ENCODE results near the gene NELFA.

NELFA gene

DNA sequence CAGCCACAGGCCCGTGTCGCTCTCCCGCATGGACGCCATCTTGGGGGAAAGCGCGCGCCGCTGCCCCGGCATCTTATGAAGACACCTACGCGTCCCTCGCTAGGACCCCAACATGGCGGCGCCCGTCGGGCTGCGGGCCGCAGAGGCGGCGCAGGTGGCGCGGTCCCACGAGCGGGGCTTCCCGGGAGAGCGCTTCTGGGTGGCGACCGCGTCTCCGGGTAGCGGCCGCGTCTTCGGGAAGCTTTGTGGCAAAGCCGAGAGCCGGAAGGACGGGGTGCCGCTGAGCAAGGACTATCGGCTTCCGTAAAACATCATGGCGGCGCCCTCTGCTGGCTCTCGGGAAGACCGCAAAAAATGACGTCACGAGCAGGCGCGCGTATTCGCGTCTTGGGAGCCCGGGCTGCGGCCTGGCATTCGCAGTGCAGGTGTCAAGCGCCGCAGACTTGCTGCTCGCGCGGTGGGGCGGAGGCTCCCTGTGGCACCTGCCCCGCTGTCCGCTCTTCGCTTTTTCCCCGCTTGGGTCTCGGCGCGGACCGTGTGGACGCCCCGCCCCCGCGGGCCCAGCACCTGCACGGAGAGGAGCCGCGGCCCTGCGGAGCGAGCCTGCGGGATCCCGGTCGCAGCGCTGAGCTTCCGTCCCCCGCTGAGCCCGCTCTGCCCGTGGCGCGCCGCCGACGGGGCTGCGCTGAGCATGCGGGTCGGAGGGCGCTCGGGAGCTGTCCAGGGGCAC, at the start of gene NELFA:
NELFA (minus strand) TSS at position 54 of the 730 bp plus-strand sequence; CDS start at position 39, 15 bp downstream.
- intact Hi-C loops (cut with DNase I): loop anchor here (5.0 kb wide), 2 partner anchors 33 to 48 kb away; partner anchors contain the start of gene NAT8L
- peak; percentile 93 to 99 (median 96) for DNase-seq

GRCh38 chr4:2057382-2058065, 48.8 kb upstream of the NELFA start:
- intact Hi-C loops (cut with DNase I): loop anchor here (5.0 kb wide), 1 partner anchor 50 kb away; the partner anchor contains the start of gene NELFA

DNA sequence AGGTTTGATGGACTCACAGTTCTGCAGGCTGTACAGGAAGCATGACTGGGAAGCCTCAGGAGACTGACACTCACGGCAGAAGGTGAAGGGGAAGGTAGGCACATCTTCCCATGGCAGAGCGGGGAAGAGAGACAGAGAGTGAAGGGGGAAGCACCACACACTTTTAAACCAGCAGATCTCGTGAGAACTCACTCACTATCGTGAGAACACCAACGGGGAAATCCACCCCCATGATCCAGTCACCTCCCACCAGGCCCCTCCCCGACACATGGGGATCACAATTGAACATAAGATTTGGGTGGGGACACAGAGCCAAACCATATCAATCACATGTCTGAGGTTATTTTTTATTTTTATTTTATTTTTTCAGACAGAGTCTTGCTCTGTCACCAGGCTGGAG, 45.4 kb upstream of the NELFA start:
- peak in 3 of 10 donors; percentile 36 to 55 (median 43) for DNase-seq
- intact Hi-C loops (cut with DNase I): no loop called here

More at GRCh38 chr4:2057382-2058065, 48.8 kb upstream of the NELFA start:
- DNase-seq: peak in 3 of 10 donors; percentile 57 to 76 (median 69)

DNA sequence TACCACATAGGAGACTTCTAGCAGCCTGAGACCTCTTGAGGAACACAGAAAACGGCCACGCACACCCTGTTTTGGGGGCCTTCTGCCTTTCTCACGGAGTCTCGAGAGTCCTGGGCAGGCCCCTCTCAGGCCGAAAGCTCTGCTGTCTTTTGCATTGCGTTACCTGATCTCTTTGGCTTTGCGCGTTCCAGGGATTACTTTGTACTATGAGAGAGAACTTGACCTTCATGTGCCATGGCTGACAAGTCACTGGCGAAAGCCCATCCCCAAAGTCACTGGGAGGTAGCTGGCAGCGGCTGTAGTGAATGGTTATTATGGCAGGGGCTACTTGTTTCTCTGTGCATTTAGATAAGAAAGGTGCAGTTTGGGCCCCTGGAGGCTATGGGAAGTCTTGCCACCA, 42.3 kb upstream of the NELFA start:
- intact Hi-C loops (cut with DNase I): no loop called here
- peak in 2 of 10 donors; percentile 7 to 22 for DNase-seq

GRCh38 chr4:2049811-2050210, 41.0 kb upstream of the NELFA start:
- DNase-seq: peak in 2 of 10 donors; percentile 34 to 37
- intact Hi-C loops (cut with DNase I): no loop called here

- intact Hi-C loops (cut with DNase I): no loop called here
- peak in 2 of 10 donors; percentile 18 to 25 for DNase-seq
Observed at GRCh38 chr4:2049381-2049780, 40.6 kb upstream of the NELFA start.

- intact Hi-C loops (cut with DNase I): no loop called here
- peak in 2 of 10 donors; percentile 33 to 36 for DNase-seq
Observed at GRCh38 chr4:2048831-2049230, 40.1 kb upstream of the NELFA start.

DNA sequence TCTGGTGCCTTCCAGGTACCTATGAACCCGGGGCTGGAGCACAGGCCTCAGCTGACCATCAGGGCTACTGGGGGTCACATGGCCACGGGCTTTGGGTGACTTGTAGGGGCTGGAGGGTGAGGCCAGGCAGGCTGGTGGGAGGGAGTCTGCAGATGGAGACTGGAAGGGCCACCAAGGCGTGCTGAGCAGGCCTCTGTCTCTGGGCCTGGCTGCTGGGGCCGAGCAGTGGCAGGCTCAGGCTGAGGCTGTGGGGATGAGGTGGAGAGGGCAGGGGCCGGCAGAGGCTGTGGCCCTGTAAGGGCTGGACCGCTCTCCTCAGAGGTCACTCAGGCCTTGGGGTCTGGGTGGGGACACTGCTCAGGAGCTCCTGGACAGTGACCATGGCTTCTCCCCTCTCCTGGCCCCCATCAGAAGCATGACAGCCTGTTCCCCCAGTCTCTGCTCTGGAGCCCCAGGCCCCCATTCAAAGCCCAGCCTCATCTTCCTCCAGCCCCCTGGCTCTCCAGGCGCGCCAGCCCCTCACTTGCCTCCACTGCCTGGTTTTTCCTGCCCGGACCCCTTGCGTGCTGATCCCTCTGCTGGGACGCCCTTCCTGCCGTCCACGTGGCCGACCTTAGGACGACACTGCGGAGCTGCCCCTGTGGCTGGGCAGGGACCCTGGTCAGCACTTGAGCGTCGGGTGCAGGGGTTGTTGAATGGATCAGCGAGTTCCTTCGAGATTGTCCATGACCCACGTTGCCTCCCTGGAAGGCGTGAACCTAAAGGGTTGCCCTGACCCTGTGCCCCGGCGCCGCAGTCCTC, 39.2 kb upstream of the NELFA start:
- DNase-seq: peak in 3 of 10 donors; percentile 56 to 80 (median 71)
- intact Hi-C loops (cut with DNase I): no loop called here

- intact Hi-C loops (cut with DNase I): no loop called here
- peak in 3 of 10 donors; percentile 60 to 81 (median 65) for DNase-seq
Observed at GRCh38 chr4:2047031-2047660, 38.4 kb upstream of the NELFA start.

DNA sequence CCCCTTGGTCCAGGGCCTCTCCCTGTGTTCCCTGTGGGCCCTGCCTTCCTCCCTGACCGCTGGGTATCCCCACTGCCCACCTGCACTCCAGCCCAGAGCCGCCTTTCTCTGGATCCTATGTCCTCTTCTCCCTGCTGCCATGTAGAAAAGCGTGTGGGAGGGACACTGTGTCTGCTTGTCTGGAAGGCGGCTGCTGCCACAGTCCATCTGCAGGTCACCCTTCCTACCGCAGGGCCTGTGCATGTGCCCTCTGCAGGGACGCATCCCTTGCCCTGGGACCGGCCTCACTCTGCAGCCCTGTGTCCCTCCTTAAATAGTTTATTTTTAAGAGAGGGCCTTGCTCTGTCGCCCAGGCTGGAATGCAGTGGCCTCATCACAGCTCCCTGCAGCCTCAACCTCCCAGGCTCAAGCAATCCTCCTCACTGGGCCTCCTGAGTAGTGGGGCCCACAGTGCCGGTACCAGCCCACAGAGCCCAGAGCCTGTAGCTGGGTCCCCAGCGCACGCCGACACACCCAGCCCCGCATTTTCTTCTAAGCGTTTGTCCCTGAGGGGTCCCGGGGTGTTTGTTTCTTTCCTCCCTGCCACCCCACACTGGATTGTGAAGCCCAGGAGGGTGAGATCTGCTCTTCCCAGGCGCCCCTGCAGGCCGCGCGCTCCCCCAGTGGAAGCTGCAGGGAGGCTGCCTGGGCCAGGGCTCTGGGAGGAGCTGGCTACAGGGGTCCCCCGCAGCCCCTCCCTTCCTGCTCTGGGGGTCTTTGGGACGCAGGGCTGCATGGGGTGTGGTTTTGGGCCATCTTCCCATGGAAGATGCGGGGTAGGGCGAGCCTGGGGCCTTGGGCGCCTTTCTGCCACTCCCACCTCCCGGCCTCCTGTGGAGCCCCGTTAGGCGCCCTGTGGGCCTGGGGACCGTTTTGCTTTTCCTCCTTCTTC, 37.5 kb upstream of the NELFA start:
- intact Hi-C loops (cut with DNase I): no loop called here
- DNase-seq: peak in 3 of 10 donors; percentile 61 to 74 (median 71)

DNA sequence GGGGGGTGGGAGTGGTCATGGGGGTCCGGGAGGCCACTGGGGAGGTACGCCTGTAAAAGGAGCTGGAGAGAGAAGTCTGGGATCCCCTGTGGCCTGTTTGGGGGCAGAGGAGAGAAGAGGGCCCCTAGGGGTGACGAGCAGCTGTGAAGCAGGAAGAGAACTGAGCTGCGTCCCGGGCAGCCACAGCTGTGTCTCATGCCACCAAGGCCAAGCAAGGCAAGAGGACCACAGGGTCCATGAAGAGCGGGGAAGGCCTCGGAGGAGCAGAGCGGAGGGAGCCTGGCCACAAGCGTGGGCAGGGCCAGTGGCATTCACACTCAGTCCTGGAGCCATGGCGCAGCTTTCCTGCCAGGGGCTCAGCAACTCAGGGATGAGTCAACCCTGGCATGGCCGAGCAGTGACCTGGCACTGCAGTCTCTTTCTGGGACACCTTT, 36.8 kb upstream of the NELFA start:
- intact Hi-C loops (cut with DNase I): no loop called here
- peak in 3 of 10 donors; percentile 73 to 86 (median 80) for DNase-seq

- peak in 2 of 10 donors; percentile 57 to 80 for DNase-seq
- intact Hi-C loops (cut with DNase I): loop anchor here (5.0 kb wide), 1 partner anchor 38 kb away; the partner anchor contains the start of gene NELFA
Observed at GRCh38 chr4:2044542-2045517, 36.1 kb upstream of the NELFA start.

GRCh38 chr4:2044119-2044485, 35.3 kb upstream of the NELFA start:
- peak in 2 of 10 donors; percentile 49 to 62 for DNase-seq
- intact Hi-C loops (cut with DNase I): loop anchor here (5.0 kb wide), 1 partner anchor 37 kb away; the partner anchor contains the start of gene NELFA

GRCh38 chr4:2043396-2044118, 34.8 kb upstream of the NELFA start:
- intact Hi-C loops (cut with DNase I): loop anchor here (5.0 kb wide), 1 partner anchor 36 kb away; the partner anchor contains the start of gene NELFA
- DNase-seq: peak in 2 of 10 donors; percentile 67 to 74

DNA sequence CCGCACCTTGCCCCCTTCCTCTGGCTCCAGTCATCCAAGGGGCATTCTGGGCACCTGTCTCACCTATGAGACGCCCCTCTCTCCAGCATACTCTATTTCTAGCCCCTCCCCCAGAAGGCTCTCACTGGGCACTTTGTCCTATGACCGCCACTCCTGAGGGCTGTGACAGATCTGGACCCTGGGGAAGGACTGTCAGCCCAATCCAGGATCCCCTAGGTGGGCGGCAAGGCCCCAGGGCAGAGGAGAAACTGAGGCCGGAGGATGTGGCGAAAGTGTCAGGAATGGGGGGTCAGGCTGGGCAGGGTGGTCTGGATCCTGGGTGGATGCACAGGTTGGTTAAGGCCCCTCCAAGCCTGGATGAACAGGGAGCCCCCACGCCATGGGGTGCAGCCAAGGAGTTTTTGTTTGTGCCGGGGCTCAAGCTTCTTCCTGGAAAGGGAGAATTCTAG, 34.2 kb upstream of the NELFA start:
- intact Hi-C loops (cut with DNase I): loop anchor here (5.0 kb wide), 1 partner anchor 36 kb away; the partner anchor contains the start of gene NELFA
- peak in 1 of 10 donors; percentile 54 for DNase-seq

DNA sequence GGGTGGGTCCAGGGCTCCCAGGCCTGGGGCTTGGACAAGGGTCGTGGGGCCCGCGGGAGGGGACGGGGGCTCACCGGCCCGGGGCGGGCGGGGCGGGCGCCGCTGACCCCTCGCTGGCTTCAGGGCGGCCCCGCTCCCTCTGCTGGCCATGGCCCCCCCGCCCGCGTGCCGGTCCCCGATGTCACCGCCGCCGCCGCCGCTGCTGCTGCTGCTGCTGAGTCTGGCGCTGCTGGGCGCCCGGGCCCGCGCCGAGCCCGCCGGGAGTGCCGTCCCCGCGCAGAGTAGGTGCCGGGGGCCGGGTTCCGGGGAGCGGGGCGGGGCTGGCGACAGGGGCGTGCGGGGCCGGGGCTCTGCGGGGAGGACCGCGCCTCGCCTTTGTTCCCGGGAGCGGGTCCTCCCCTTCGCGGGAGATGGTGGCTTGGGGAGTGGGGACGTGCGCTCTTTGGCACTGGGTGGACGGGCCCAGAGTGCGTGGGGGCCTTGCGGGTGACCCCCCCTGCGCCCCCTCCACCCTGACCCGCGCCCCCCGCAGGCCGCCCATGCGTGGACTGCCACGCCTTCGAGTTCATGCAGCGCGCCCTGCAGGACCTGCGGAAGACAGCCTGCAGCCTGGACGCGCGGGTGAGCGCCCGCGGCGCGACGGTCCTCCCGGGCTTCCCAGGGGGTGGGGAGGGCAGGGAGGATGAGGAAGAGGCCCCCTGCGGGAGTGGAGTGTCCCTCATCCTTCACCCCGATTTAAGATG, 33.6 kb upstream of the NELFA start:
- intact Hi-C loops (cut with DNase I): loop anchor here (5.0 kb wide), 1 partner anchor 35 kb away; the partner anchor contains the start of gene NELFA
- peak in 9 of 10 donors; percentile 32 to 94 (median 54) for DNase-seq
